ENCODE data around the gene TXNRD2.
"Not testable (repeated sequence)": the region's sequence is repeated elsewhere in the genome, so short reads cannot be mapped to it uniquely, and the experiment has no call there.

TXNRD2 gene

DNA sequence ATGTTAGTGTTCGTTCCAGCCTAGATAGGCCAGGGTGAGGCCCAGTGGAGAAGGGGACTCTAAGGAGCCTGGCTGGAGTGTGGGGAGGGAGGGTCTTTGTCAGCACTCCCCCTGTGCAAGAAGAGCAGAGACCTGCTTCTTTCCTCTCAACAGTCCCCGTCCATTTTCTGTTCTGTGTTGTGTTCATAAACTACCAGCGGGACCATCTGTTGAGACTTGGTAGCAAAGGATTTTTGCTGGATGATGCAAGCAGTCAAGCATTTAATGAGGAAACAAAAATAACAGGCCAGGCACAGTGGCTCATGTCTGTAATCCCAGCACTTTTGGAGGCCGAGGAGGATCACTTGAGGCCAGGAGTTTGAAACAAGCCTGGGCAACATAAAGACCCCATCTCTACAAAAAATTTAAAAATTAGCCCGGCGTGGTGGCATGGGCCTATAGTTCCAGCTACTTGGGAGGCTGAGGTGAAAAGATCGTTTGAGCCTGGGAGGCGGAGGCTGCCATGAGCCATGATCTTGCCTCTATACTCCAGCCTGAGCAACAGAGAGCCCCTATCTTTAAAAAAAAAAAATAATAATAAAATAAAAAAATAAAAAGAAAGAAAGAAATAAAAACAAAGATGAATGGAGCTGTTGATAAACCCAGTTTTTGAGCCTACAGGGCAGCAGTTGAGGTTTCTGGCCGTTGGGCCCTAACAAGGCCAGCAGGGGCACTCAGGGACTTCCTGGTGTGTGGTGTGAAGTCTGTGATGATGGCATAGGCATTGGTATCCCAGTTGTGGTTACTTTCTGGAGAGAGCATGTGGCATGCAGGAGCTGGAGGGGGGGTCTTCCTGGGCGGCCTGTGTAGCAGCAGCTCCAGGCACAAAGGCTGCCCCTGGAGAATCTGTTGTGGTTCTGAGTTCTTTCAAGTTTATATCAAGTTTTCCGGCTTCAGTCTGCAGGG lies 1.7 kb upstream of the TXNRD2 start:
- DNase-seq, result no peak

DNA sequence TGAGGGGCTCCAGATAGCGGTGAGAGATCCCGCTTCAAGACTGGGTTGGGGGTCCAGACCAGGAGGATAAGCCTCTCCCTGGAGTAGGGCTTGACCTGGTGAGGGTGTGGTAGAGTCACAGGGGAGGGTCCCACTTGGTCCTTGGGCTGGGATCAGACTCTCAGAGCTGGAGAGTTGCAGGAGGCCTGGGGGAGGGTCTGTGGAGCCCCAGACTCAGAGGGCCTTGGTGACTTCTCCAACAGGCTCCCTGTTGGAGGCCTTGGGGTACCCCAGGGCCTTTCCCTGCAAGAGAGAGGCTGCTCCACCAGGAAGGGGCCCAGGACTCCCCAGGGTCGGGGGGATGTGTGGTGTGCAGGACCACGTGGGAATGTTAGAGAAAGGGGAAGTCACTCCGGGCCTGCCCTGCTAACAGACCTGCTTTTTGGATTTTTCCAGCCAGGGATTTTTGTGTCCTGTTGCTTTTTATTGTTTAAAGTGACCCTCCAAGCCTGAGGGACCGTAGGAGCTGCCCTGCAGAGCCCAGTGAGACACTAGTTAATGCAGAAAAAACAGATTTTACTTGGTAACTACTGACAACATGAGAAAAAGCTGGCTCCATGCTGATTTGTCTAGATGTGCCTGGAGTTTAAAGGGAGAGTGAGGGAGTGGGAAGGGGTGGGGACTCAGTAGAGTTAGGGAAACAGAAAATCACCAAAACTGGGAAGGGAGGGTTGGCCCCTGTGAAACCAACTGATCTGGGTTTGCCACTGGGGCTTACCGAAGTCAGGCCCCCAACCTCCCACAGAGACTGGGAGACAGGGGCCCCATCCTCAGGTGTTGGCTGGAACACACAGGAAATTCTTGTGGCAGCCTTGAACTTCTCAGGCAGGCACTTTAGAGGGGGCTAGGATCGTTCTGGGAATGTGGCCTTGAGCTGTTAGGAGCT lies 801 bp upstream of the TXNRD2 start:
- no peak for DNase-seq

DNA sequence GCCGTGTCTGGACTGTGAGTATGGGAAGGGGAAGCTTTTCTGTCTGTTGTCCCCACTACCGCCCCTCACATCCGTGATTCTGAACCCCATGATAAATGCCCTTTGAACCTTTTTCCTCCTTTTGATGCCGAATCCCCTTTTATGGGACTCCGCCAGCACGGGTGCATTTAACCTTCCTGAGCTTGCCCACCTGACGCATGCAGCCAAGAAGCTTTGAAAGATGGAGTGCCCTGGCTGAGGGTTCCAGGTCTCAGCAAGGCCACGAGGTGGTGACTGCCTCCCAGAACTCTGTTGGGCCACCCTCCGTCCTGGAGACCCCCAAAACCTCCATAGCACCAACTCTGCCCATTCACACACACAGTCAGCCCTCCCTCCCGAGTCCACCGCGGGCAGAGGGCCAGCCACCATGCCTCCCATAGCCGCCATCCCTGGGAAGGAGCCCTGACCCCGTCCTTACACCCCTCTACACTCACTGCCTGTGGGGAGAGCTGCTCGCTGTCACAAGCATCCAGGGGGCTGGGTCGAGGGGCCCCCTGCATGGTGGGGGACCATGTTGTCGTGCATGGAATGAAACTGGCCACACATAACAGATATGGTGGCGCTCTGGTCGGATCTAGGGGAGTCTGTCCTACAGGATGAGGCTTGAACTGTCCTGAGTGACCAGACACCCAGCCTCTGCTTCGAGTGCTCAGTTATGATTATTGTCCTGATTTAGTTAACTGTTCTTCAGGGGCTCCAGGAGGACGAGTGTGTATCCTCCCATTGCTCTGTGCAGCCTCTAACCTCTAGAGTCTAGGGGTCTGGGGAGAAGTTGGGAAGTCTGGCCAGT lies 868 bp downstream of the TXNRD2 start:
- no peak for DNase-seq

DNA sequence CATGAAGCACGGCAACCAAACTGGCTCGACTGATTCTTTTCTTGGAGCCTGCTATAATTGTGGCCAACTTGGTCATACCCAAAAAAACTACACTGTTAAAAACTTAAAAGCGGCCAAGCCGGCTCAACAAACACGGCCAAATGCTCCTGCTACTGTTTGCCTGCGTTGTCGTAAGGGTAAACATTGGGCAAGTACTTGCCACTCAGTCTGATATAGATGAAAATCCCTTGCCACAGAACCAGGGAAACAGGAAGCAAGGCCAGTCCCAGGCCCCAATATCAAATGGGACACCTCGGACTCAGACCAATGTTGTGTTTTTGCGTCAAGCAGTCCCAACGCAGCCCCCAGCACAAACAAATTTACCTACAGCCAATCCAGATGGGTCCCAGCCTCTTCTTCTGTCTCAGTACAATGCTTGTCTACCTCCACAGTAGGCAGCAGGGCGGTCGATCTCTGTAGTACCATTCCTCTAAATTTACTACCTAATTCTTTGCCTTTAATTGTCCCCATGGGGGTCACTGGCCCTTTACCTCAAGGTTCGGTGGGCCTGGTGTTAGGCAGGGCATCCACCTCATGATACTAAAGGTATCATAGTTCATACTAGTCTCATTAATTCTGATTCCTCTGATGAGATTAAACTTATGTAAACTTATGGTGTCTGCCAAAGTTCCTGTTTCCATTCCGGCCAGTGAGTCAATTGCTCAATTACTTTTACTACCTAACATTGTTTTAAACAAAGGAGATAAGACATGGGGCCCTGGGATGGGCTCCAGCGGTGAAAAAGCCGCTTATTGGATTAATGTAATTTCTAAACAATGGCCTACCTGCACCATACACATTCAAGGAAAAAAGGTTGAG lies 3.8 kb downstream of the TXNRD2 start:
- DNase-seq, result no peak

DNA sequence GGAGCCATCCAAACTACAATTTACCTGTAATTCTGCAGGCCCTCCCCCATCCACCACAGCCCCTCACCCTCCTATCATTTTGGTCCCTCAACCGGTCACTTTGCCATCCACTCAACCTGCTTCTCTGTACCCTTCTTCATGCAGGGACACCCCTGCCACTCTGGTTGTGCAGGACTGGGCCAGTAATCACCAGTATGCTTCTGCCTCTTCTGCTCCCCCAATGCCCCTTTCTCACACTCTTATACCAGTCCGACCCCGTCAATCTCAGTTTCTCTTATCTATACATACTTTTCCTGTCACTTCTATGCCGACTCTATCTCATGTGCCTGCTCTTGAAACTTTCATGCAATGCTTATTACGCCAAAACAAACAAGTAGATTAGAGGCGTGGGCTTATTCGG lies 5.1 kb downstream of the TXNRD2 start:
- DNase-seq, result no peak

DNA sequence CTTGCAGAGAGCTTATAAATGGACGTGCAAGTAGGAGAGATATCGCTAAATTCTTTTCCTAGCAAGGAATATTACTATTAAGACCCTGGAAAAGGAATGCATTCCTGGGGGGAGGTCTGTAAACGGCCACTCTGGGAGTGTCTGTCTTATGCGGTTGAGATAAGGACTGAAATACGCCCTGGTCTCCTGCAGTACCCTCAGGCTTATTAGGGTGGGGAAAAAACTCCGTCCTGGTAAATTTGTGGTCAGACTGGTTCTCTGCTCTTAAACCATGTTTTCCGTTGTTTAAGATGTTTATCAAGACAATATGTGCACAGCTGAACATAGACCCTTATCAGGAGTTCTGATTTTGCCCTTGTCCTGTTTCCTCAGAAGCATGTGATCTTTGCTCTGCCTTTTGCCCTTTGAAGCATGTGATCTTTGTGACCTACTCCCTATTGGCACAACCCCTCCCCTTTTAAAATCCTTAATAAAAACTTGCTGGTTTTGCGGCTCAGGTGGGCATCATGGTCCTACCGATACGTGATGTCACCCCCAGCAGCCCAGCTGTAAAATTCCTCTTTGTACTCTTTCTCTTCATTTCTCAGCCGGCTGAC lies 6.4 kb downstream of the TXNRD2 start:
- DNase-seq, result not testable (repeated sequence)

GRCh38 chr22:19933341-19934241 lies 8.0 kb downstream of the TXNRD2 start:
- DNase-seq, result no peak

GRCh38 chr22:19932367-19933206 lies 9.0 kb downstream of the TXNRD2 start:
- no peak for DNase-seq

DNA sequence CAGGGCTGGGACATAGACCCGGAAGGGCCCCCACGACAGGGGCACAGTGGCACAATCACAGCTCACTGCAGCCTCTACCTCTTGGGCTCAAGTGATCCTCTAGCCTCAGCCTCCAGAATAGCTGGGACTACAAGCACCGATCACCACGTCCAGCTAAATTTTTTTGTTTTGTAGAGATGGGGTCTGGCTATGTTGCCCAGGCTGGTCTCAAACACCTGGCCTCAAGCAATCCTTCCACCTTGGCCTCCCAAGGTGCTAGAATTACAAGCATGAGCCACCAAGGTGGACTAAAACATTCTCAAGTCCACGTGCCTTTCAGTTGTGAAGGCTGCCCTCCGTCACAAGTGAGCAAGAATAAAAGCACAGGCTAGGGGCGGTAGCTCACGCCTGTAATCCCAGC lies 10.1 kb downstream of the TXNRD2 start:
- DNase-seq, result no peak

GRCh38 chr22:19930551-19931486 lies 10.8 kb downstream of the TXNRD2 start:
- no peak for DNase-seq

DNA sequence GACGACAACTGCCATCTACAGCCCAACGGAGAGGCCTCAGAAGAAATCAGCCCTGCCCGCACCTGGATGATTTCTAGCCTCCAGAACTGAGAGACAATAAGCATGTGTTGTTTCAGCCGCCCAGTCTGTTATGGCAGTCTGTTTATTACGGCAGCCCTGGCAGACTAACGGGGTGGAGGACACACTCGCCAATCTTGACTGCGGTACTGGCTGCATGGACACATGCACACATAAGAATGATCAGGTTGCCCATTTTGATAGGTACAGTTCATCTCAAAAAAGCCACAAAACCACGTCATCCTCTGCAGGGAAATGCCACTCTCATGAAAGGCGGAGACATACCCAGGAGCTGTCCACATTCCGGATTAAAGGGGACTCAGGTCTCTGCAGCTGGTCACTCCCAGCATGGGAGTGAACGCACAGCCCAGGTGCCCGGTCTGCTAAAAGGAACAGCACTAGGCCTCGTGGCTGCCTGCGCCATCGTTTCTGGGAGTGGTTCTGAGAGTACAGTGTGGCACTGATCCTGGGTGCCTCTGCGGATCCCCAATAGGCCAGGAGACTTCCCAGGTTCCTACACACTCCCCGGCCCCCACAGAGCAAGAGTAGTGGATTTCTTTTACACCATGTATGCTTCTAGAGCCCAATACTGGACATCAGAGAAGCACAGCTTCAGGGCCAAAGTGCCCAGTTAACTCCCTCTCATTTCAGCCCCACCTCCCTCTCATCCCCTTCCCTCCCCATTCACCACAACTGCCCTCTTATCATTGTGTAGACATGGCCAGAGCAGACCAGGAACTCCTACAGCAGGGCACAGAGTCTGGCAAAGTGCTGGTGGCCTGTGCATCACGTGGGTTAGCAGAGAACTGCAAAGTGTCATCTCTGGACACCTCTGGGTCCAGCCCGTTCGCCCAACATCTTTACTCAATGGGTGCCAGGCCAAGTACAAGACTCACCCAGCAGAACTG lies 11.8 kb downstream of the TXNRD2 start:
- no peak for DNase-seq

GRCh38 chr22:19928207-19928606 lies 13.4 kb downstream of the TXNRD2 start:
- no peak for DNase-seq

DNA sequence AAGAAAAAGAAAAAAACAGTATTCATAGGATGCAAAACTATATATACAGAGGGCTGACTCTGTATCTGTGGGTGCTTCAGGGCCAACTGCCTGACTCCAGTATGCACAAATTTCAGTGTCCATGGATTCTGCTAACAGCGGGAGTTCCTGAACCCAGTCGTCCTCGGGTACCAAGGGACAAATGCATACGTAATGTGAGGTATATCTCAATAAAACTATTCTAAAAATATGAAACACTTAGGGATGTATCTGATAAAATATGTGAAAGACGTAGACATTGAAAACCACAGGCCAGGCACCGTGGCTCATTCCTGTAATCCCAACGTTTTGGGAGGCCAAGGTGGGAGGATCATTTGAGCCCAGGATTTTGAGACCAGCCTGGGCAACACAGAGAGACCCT lies 13.9 kb downstream of the TXNRD2 start:
- DNase-seq, result no peak

DNA sequence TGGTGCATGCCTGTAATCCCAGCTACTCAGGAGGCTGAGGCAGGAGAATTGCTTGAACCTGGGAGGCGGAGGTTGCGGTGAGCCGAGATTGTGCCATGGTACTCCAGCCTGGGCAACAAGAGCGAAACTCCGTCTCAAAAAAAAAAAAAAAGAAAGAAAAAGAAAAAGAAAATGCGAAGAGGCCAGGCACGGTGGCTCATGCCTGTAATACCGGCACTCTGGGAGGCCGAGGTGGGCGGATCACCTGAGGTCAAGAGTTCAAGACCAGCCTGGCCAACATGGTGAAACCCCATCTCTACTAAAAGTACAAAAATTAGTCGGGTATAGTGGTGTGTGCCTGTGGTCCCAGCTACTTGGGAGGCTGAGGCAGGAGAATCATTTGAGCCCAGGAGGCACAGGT lies 15.6 kb downstream of the TXNRD2 start:
- not testable (repeated sequence) for DNase-seq

DNA sequence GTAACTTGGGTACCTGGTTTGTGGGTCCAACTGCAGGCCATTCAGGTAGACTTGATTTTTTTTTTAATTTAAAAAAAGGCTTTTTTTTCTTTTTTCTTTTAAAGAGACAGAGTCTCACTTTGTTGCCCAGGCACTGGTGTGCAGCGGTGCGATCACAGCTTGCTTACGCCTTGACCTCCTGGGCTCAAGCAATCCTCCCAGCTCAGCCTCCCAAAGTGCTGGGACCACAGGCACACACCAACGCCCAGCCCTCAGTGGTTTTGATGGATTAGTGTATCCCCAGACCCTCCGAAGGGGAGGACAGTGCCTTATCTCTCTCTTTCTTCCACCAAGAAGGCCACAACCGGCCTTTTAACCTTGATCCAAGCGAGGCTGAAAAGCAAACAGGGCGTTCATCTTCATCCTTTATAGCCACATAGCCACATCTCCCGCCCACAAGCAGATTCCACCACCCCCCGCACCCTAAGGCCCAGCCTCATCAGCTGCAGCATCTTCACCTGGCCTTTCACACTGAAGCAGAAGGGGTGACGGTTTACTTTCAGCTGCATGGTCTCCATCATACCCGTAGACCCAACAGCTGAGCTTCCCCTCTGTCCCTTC lies 17.6 kb downstream of the TXNRD2 start:
- no peak for DNase-seq

- DNase-seq, result no peak
Observed at GRCh38 chr22:19921544-19922081, 20.0 kb downstream of the TXNRD2 start.
